GM12873 (cell line): ENCODE results near the gene FGGY.

ENCODE experiments used
- TF ChIP-seq, protein P1 (sequence below): IDR thresholded peaks from 2 replicates; pipeline ENCODE4 v1.5.1; 2012; ENCODE audit warnings: low read depth, mild to moderate bottlenecking, moderate library complexity, low read length, control low read depth; ENCODE audit not compliant: insufficient read depth; ENCODE audit errors: missing control alignments

The FGGY gene

DNA sequence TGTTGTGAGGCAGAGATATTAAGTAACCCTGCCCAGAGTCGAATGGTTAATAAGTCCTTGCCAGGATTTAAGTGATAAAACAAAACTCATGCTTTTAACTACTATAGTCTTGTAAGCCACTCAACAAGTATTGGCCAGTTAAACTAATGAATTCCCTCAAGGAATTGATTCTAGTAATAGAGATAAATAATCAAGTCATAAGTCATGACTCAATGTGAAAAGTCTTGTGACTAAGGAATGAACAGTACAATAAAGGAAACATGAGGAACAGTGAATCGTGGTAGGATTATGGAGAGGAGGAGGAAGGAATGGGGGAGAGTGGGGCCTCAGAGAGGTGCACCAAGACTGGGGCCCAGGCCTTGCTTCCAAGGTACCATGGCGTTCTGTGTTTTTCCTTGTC, 104.7 kb downstream of the FGGY start:
- TF ChIP-seq, protein P1, sequence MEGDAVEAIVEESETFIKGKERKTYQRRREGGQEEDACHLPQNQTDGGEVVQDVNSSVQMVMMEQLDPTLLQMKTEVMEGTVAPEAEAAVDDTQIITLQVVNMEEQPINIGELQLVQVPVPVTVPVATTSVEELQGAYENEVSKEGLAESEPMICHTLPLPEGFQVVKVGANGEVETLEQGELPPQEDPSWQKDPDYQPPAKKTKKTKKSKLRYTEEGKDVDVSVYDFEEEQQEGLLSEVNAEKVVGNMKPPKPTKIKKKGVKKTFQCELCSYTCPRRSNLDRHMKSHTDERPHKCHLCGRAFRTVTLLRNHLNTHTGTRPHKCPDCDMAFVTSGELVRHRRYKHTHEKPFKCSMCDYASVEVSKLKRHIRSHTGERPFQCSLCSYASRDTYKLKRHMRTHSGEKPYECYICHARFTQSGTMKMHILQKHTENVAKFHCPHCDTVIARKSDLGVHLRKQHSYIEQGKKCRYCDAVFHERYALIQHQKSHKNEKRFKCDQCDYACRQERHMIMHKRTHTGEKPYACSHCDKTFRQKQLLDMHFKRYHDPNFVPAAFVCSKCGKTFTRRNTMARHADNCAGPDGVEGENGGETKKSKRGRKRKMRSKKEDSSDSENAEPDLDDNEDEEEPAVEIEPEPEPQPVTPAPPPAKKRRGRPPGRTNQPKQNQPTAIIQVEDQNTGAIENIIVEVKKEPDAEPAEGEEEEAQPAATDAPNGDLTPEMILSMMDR = no peak

DNA sequence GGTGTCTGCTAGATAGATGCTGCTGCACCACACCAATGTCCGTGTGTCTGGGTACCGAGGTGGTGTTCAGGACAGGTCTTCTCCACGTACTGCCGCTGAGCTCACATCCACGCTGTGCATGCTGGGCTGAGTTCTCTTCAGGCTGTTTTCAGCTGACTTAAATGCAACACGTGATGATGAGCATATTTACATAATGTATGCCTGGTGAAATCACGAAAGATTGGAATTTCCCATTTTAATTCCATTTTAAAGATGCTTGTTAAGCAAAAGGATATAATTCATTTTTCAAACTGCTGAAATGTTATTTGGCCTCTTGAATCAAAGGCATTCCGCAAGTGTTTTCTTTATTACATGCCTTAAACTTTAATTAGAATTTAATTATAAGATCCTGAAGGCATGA, 107.9 kb downstream of the FGGY start:
- TF ChIP-seq, protein P1 = no peak

DNA sequence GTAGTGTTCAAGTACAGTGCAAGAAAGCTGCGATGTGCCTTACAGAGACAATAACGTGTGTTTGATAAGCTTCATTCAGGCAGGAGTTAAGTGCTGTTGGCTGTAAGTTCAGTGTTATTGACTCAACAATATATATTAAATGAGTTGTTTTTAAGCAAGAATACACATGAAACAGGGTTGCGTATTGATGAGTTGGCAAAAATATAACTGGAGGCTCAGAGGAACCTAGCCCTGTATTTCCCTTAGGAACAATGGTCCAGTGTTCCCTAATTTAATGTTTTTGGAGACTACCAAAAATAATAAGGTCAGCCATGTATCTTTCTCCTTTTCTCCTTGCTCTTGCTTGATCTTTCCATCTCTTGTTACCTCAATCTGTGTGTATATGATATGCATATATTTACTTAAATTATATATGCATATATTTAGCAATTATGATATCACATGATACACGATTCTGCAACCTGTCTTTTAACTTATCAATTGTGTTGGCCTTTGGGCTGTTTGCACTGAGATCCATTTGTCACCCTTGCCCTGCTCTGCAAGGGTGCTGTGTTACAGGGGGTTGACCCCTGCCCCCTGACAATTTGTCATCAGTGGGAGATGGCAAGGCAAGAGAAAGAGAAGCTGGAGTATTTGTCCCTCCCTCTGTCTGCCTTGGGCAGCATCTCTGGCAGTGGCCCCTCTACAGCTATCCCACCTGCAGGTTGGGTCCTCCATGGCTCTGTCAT, 109.7 kb downstream of the FGGY start:
- TF ChIP-seq, protein P1 = no peak

DNA sequence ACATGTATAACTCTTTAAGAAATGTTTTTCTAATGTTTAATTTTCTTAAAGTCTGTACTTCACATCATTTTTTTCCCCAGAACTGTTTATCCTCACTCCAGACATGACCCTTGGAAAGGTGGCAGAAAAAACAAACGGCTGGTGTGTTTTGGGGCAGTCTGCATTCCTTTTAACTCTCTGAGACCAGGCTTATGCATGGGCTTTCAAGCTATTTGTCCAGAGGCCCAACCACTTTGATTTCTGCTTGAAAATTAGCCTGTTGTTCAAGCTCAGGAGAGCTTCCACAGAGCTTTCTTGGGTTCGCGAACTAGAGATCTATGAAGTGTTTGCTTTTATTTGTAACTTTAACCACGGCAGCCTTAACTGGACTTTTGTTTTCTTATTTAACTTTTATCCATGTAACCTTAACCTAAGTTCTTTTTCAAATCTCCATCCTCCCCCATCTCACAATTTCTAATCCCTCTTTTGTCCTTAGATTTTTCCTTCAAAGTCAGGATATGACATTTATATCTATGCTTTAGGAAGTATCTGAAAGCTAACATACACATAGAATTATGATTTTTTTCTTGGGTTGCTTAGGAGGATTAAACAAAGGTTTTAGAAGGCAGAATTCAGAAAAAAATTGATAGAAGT, 111.8 kb downstream of the FGGY start:
- TF ChIP-seq, protein P1 = no peak

DNA sequence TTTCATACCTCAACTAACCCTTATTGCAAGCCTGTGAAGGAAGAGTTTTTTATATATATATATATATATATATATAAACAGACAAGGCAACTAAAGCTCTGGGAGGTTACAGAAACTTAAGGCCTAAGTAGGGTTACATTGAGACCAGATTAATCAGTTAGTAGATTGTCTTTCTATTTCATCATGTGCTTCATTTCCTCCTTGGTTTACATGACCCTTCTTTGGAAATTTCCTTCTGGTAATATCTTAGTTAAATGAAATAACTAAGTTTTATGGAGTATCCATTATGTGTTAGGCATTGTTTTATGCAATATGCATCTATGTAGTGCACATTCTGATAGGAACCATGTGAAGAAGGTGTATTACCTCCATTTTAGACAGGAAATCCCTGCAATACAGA, 112.7 kb downstream of the FGGY start:
- TF ChIP-seq, protein P1 = no peak

DNA sequence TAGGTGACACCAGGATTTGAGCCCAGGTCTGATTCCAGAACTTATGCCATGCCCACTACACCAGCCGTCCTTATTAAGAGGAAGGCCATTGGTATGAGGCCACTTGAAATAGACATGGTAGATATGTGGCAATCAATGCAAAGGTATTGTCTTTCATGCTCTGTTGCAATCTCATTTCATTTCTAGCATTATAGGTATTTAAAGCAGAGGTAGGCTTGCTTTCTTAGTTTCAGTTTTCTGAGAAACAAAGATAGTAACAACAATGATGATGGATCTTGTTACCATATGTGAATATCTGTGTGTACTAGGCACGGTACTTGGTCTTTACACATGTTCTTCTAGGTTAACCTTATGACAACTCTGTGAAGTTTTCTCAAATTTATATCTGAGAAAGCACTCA, 113.1 kb downstream of the FGGY start:
- TF ChIP-seq, protein P1 = no peak

DNA sequence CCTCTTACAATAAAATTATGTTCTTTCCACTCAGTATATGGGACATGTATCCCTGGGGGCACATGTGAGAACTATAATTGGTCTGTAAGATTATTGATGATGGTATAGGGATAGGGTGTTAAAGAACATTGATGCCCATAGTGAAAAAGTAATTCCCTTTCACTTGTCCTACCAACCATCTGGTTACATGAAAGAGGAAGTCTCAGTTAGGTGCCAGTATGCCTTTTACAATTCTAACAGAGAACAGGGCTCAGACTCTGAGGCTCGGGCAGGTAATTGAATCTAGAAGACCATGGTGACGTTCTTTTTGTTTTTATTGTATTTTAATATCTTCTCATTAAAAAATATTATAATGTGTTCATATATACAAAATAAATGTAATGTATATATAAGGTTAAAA, 113.6 kb downstream of the FGGY start:
- TF ChIP-seq, protein P1 = no peak
